D721Med (cell line): ENCODE data around the gene MRS2.
"Not testable (repeated sequence)": the region's sequence is repeated elsewhere in the genome, so short reads cannot be mapped to it uniquely, and the experiment has no call there.

ENCODE experiments used
- DNase-seq: peaks from one replicate; pipeline ENCODE4 v3.0.0; 2011; ENCODE audit warnings: low spot score; ENCODE audit not compliant: insufficient read length
- FAIRE-seq: peaks from 2 replicates; lab custom pipeline; 2011; peaks lifted over from hg19 to GRCh38; lab: Jason Lieb, UNC
- TF ChIP-seq, protein P1 (sequence below): IDR thresholded peaks from 2 replicates; pipeline ENCODE4 v1.5.1; 2012; ENCODE audit warnings: mild to moderate bottlenecking, control low read depth; ENCODE audit not compliant: insufficient read depth; ENCODE audit errors: missing control alignments

MRS2 gene

DNA sequence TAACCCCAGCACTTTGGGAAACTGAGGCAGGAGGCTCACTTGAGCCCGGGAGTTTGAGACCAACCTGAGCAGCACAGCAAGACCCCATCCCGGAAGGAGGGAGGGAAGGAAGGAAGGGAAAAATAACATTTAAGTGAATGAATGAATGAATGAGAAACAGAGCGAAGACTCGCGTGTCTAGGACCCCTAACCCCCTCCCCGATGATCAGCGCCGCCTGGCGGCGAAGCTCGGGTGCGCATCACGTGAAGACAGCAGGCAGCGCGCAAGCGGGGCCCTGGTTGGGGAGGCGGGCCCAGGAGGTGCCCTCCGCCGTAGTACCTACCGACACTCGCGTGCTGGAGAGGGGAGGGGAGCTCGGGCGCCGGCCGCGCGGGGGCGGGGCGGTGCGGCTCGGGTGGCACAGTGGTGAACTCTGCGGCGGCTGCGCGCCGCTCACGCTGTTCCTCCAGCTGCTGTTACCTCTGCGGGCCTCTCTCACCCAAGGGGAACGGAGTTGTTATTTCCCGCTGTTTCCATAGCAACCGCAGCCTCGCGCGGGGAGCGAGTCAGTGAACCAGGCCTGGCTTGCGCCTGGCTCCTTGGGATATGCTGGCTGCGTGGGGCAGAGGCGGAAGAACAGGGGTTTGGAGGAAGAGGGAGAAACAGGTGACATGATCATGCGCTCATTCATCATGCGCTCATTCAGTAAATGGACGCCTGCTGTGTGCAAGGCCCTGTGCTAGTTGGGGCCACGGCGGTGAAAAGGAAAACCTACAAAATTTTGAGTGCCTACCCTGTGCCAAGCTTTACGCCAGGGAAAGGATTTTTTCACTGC is 42.9 kb upstream of the MRS2 start:
- DNase-seq (peak; percentile 29), FAIRE-seq (no peak)
- TF ChIP-seq, protein P1, sequence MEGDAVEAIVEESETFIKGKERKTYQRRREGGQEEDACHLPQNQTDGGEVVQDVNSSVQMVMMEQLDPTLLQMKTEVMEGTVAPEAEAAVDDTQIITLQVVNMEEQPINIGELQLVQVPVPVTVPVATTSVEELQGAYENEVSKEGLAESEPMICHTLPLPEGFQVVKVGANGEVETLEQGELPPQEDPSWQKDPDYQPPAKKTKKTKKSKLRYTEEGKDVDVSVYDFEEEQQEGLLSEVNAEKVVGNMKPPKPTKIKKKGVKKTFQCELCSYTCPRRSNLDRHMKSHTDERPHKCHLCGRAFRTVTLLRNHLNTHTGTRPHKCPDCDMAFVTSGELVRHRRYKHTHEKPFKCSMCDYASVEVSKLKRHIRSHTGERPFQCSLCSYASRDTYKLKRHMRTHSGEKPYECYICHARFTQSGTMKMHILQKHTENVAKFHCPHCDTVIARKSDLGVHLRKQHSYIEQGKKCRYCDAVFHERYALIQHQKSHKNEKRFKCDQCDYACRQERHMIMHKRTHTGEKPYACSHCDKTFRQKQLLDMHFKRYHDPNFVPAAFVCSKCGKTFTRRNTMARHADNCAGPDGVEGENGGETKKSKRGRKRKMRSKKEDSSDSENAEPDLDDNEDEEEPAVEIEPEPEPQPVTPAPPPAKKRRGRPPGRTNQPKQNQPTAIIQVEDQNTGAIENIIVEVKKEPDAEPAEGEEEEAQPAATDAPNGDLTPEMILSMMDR: peak; percentile 56

DNA sequence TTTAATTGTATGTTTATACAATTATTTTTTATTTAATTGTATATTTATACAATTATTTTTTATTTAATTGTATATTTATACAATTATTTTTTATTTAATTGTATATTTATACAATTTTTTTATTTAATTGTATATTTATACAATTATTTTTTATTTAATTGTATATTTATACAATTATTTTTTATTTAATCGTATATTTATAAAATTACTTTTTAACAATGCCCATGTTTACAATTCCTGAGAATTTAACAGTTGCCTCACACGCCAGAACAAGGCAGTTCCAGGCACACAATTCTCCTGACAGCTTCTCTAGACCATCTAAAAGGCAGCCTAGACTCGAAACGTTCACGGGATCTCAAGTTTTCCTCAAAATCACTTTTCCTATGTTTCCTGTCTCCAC is 40.4 kb upstream of the MRS2 start:
- not testable (repeated sequence) for DNase-seq, FAIRE-seq

DNA sequence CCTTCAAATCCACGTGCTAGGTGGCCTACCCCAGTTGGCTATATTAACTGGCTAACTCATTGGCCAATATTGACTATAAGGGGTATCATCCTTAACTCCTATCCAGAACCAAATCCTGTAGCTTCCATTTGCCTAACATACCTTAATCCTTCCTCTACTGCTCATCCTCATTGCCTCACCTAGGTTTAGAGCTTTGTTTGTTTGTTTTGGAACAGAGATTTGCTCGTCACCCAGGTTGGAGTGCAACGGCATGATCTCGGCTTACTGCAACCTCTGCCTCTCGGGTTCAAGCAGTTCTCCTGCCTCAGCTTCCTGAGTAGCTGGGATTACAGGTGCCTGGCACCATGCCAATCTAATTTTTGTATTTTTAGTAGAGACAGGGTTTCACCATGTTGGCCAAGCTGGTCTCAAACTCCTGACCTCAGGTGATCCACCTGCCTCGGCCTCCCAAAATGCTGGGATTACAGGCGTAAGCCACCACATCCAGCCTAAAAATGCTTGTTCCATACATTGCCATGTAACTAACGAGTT is 37.6 kb upstream of the MRS2 start:
- FAIRE-seq, DNase-seq: not testable (repeated sequence)

DNA sequence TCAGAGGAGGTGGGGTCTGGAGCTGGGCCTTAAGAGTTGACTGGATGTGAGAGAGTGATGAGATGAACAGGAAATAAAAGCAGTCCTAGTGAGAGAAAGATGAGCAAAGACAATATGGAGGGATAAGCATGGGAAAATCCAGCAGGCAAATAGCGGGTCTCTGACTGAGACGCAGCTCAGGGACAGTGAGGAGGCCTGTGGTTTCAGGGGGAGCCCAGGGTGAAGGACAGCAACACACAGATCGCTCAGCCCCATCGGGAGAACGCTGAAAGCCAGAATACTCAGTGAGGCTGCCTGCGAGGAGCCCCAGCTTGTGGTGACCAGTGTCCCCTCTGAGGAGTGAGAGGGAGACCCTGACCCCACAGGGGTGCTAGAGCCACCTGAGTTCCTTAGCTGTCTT is 28.1 kb upstream of the MRS2 start:
- no peak for FAIRE-seq
- DNase-seq: no peak
- TF ChIP-seq, protein P1: no peak

DNA sequence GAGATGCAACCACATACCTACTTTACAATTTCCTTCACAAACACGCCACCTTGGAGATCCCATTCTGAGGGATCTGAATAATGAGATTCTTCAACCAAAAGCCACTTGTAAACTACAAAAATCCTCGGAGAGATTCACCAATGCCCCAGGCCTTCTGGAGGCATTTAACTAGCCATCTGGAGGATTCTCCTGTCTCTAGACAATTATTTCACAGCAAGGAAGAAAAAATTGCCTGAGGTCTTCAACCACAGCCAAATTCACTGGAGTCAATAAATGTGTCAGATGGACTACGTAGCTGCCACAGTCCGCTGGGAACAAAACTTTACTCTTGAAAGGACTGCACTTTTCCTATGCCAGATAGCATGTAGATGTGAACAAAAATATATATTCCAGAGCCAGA is 25.9 kb upstream of the MRS2 start:
- TF ChIP-seq, protein P1: no peak
- DNase-seq (no peak), FAIRE-seq (no peak)

DNA sequence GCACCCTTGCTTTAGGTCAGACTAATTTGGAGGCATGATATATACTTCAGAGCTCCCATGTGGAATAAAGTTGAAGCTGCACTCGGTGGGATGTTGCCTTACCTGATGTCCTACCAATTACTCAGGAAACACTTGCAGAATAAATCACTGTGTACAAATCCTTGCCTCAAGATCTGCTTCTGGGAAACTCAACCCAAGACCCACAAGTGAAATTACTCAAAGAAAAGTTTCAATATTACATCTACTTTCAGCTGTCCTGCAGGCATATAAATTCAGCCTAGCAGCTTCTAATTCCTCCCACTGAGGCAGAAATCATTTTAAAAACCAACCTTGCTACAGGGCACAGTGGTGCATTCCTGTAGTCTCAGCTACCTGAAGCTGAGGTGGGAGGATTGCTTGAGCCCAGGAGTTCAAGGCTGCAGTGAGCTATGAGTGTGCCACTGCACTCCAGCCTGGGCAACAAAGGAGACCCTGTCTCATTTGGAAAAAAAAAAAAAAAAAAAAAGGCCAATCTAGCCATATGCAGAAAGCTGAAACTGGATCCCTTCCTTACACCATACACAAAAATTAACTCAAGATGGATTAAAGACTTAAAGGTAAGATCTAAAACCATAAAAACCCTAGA is 24.2 kb upstream of the MRS2 start:
- DNase-seq (no peak), FAIRE-seq (no peak)
- TF ChIP-seq, protein P1: no peak

DNA sequence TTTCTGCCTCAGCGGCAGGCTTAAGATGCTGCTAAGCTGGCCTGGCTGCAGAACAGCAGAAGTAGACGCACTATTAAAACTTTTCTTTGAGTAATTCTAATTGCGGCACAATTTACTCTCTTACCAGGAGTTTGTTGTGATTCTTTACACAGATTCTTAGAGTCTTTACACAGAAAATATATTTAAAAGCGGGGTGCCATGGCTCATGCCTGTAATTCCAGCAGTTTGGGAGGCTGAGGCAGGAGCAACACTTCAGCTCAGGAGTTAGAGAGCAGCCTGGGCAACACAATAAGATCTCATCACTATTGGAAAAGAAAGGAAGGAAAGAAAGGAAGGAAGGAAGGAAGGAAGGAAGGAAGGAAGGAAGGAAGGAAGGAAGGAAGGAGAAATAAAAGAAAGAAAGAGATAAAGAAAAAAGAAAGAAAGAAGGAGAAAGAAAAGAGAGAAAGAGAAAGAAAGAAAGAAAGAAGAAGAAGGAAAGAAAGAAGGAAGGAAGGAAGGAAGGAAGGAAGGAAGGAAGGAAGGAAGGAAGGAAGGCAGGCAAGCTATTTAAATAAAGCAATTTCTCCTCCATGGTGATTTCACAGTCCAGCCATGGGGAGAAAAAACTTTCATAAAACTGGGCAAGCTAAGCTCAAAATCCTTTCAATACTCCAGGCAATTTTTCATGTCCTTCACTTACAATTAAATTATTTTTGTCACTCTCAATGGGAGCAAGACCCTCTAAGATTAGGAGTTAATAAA is 21.1 kb upstream of the MRS2 start:
- TF ChIP-seq, protein P1: no peak
- no peak for FAIRE-seq
- DNase-seq: no peak
